ENCODE data around the gene SLC4A5.

- TF ChIP-seq POLR2A (IDR thresholded peaks at IDR 0.05) (no peak), CTCF (IDR thresholded peaks at IDR 0.05) (no peak)
These were observed 137.6 kb downstream of the SLC4A5 start for GRCh38 chr2:74205596-74205995.

Data from prostate gland (tissue), 2 donors.